H1 (cell line): Measurements from ENCODE around the gene SUV39H2. TPM values are rescaled to one million over a fixed set of nuclear protein-coding genes. Genes with fewer than 3 reads are reported as not detected.

ENCODE experiments used
- CTCF ChIA-PET: fragments of 300-600 bp; sonication (Branson Sonifier 250); formaldehyde crosslinking; loops from one replicate; lab custom pipeline; 2021; ENCODE audit not compliant: partially characterized antibody; lab: Charles Lee
- POLR2A ChIA-PET: fragments of 300-600 bp; sonication (Branson Sonifier 250); formaldehyde crosslinking; loops from one replicate; lab custom pipeline; 2021; ENCODE audit warnings: inconsistent platforms; ENCODE audit not compliant: partially characterized antibody; lab: Charles Lee
- DNase-seq, 2 experiments: peaks; one replicate each; pipeline versions ENCODE4 v3.0.0 to v3.0.0-alpha.2; 2010 to 2022; ENCODE audit warnings: low spot score in 2 of 2, low read depth in 1 of 2, mixed read lengths in 1 of 2
- FAIRE-seq: peaks from 2 replicates; lab custom pipeline; 2011; peaks lifted over from hg19 to GRCh38; lab: Jason Lieb, UNC
- H2AFZ ChIP-seq: 2 replicates; pipeline ENCODE4 v1.8.1; 2012; ENCODE audit warnings: low read length, inconsistent platforms
- H2AK5ac ChIP-seq: 2 replicates; pipeline ENCODE4 v1.6.1; 2013; ENCODE audit warnings: low read depth, low read length
- H2BK120ac ChIP-seq: replicated peaks from 2 replicates; pipeline ENCODE3; 2013; ENCODE audit warnings: low read depth, low read length, inconsistent platforms
- H2BK12ac ChIP-seq: 2 replicates; pipeline ENCODE4 v1.6.1; 2013; ENCODE audit warnings: low read depth, low read length
- H2BK15ac ChIP-seq: 2 replicates; pipeline ENCODE4 v1.6.1; 2013; ENCODE audit warnings: low read length
- H2BK20ac ChIP-seq: 2 replicates; pipeline ENCODE4 v1.6.1; 2013; ENCODE audit warnings: low read length
- H2BK5ac ChIP-seq: 2 replicates; pipeline ENCODE4 v1.6.1; 2013; ENCODE audit warnings: low read depth, low read length
- H3K14ac ChIP-seq: 2 replicates; pipeline ENCODE4 v1.6.1; 2013; ENCODE audit warnings: inconsistent platforms; ENCODE audit not compliant: insufficient read length
- H3K18ac ChIP-seq: 2 replicates; pipeline ENCODE4 v1.6.1; 2013; ENCODE audit warnings: low read length; ENCODE audit errors: extremely low read depth
- H3K23ac ChIP-seq: 2 replicates; pipeline ENCODE4 v1.6.1; 2013; ENCODE audit warnings: inconsistent platforms; ENCODE audit not compliant: insufficient read length
- H3K23me2 ChIP-seq: 2 replicates; pipeline ENCODE4 v1.6.1; 2013; ENCODE audit warnings: low read depth, low read length
- H3K27ac ChIP-seq: 2 replicates; pipeline ENCODE4 v1.6.1; 2011; ENCODE audit warnings: low read depth, low read length, inconsistent platforms
- H3K27me3 ChIP-seq, 4 experiments: replicated peaks in 1 of 4; 1 replicate in 1 of 4; 2 replicates in 3 of 4; pipeline versions ENCODE4 v1.6.1 to v1.8.1; 2011 to 2013; ENCODE audit warnings: low read length in 3 of 4, mild to moderate bottlenecking in 3 of 4, inconsistent platforms in 2 of 4, mixed read lengths in 2 of 4, moderate library complexity in 1 of 4; ENCODE audit not compliant: control insufficient read depth in 3 of 4, insufficient read depth in 3 of 4; ENCODE audit errors: extremely low read depth in 1 of 4
- H3K36me3 ChIP-seq, 4 experiments: 2 replicates each; pipeline versions ENCODE4 v1.6.1 to v1.8.1; 2011 to 2013; ENCODE audit warnings: mild to moderate bottlenecking in 4 of 4, low read length in 3 of 4, moderate library complexity in 2 of 4, control low read depth in 1 of 4, inconsistent platforms in 1 of 4; ENCODE audit not compliant: insufficient read depth in 4 of 4, control insufficient read depth in 2 of 4
- H3K4ac ChIP-seq: replicated peaks from 2 replicates; pipeline ENCODE3; 2013; ENCODE audit warnings: low read length, low read depth, mixed read lengths, inconsistent platforms; ENCODE audit not compliant: insufficient read length
- H3K4me1 ChIP-seq, 4 experiments: replicated peaks in 1 of 4; 1 replicate in 1 of 4; 2 replicates in 3 of 4; pipeline versions ENCODE4 v1.6.1 to v1.8.1; 2011 to 2013; ENCODE audit warnings: low read length in 3 of 4, inconsistent platforms in 2 of 4, mixed read lengths in 1 of 4; ENCODE audit not compliant: insufficient read depth in 4 of 4, control insufficient read depth in 3 of 4
- H3K4me2 ChIP-seq, 2 experiments: 2 replicates each; pipeline versions ENCODE4 v1.6.1 to v1.8.1; 2011 to 2013; ENCODE audit warnings: low read depth in 2 of 2, low read length in 2 of 2, control low read depth in 1 of 2, inconsistent platforms in 1 of 2, mild to moderate bottlenecking in 1 of 2; ENCODE audit not compliant: insufficient read depth in 1 of 2
- H3K4me3 ChIP-seq, 4 experiments: fragments of 200-600, 300-600 bp in 1 of 4; sonication (generic), shearing (Covaris generic), sonication (Bioruptor Twin) in 1 of 4; 2 replicates each; pipeline versions ENCODE4 v1.5.1 to v1.8.1; 2011 to 2016; ENCODE audit warnings: low read length in 4 of 4, low read depth in 3 of 4, control low read depth in 2 of 4, inconsistent platforms in 2 of 4, mild to moderate bottlenecking in 2 of 4, mixed read lengths in 1 of 4, moderate library complexity in 1 of 4; ENCODE audit not compliant: insufficient read depth in 2 of 4; ENCODE audit errors: extremely low read depth in 1 of 4
- H3K56ac ChIP-seq: replicated peaks from 2 replicates; pipeline ENCODE3; 2013; ENCODE audit warnings: low read depth, mild to moderate bottlenecking, mixed read lengths, low read length, inconsistent platforms; ENCODE audit not compliant: insufficient read length
- H3K79me1 ChIP-seq: 2 replicates; pipeline ENCODE4 v1.6.1; 2013; ENCODE audit warnings: low read depth, low read length, control low read depth
- H3K79me2 ChIP-seq, 2 experiments: 2 replicates each; pipeline versions ENCODE4 v1.6.1 to v1.8.1; 2012 to 2013; ENCODE audit warnings: low read length in 2 of 2, mild to moderate bottlenecking in 2 of 2, inconsistent platforms in 1 of 2; ENCODE audit not compliant: insufficient read depth in 2 of 2, control insufficient read depth in 1 of 2
- H3K9ac ChIP-seq, 4 experiments: replicated peaks in 1 of 4; 1 replicate in 1 of 4; 2 replicates in 3 of 4; pipeline versions ENCODE4 v1.6.1 to v1.8.1; 2011 to 2013; ENCODE audit warnings: low read depth in 3 of 4, low read length in 3 of 4, control low read depth in 2 of 4, mild to moderate bottlenecking in 2 of 4, moderate library complexity in 2 of 4, inconsistent platforms in 1 of 4; ENCODE audit errors: extremely low read depth in 1 of 4
- H3K9me3 ChIP-seq, 2 experiments: 2 replicates each; pipeline versions ENCODE4 v1.6.1 to v1.8.1; 2012 to 2013; ENCODE audit warnings: mild to moderate bottlenecking in 2 of 2, moderate library complexity in 2 of 2, control low read depth in 1 of 2, inconsistent platforms in 1 of 2, low read depth in 1 of 2, low read length in 1 of 2, mixed read lengths in 1 of 2; ENCODE audit not compliant: insufficient read depth in 2 of 2
- H4K20me1 ChIP-seq, 2 experiments: replicated peaks in 1 of 2; 2 replicates each; pipeline versions ENCODE3 to v1.8.1; 2011 to 2013; ENCODE audit warnings: inconsistent platforms in 2 of 2, low read length in 2 of 2, mild to moderate bottlenecking in 1 of 2; ENCODE audit not compliant: insufficient read depth in 2 of 2, control insufficient read depth in 1 of 2
- H4K5ac ChIP-seq: 2 replicates; pipeline ENCODE4 v1.6.1; 2013; ENCODE audit warnings: low read length, low read depth, mixed read lengths, inconsistent platforms; ENCODE audit not compliant: insufficient read length
- H4K8ac ChIP-seq: 2 replicates; pipeline ENCODE4 v1.8.0; 2013; ENCODE audit warnings: mild to moderate bottlenecking, moderate library complexity, low read length, inconsistent platforms; ENCODE audit not compliant: insufficient read depth; ENCODE audit errors: extremely low read depth
- H4K91ac ChIP-seq: replicated peaks from 2 replicates; pipeline ENCODE3; 2013; ENCODE audit warnings: low read length, mixed read lengths, inconsistent platforms; ENCODE audit not compliant: insufficient read length
- EZH2 ChIP-seq: fragments of 200-600 bp; sonication (generic); IDR thresholded peaks from 2 replicates; pipeline ENCODE4 v1.7.1; 2012; ENCODE audit warnings: low read depth, mild to moderate bottlenecking, moderate library complexity, low read length, inconsistent platforms; ENCODE audit not compliant: severe bottlenecking
- FOSL1 ChIP-seq: IDR thresholded peaks from 2 replicates; pipeline ENCODE4 v1.6.1; 2011; ENCODE audit warnings: mild to moderate bottlenecking, low read depth, low read length, moderate library complexity; ENCODE audit not compliant: insufficient read depth
- KDM4A ChIP-seq: IDR thresholded peaks from one replicate; pipeline ENCODE4 v1.7.1; 2012; ENCODE audit warnings: low read depth, mild to moderate bottlenecking, moderate library complexity, low read length, inconsistent platforms; ENCODE audit not compliant: severe bottlenecking
- KDM5A ChIP-seq: fragments of 200-600 bp; IDR thresholded peaks from 2 replicates; pipeline ENCODE4 v1.7.1; 2012; ENCODE audit warnings: mild to moderate bottlenecking, low read length, inconsistent platforms, mixed read lengths
- NANOG ChIP-seq: IDR thresholded peaks from 2 replicates; pipeline ENCODE4 v1.6.1; 2011; ENCODE audit warnings: low read length, low read depth, mild to moderate bottlenecking, inconsistent platforms; ENCODE audit not compliant: insufficient read depth, poor library complexity, severe bottlenecking
- RXRA ChIP-seq: IDR thresholded peaks from 2 replicates; pipeline ENCODE4 v1.6.1; 2011; ENCODE audit warnings: low read depth, mild to moderate bottlenecking, low read length, moderate library complexity; ENCODE audit not compliant: insufficient read depth
- YY1 ChIP-seq: IDR thresholded peaks from 2 replicates; pipeline ENCODE4 v1.6.1; 2011; ENCODE audit warnings: low read depth, mild to moderate bottlenecking, low read length
- WGBS, 2 experiments: shearing (Covaris generic) in 1 of 2; methylation state at CpG; one replicate each; pipeline versions ENCODE4 v1.1.6 to v1.1.7; 2013 to 2015; ENCODE audit warnings: low lambda C conversion rate in 2 of 2, mixed read lengths in 2 of 2, inconsistent platforms in 1 of 2, low coverage in 1 of 2, missing lambda C conversion rate in 1 of 2; ENCODE audit not compliant: insufficient replicate concordance in 2 of 2, insufficient coverage in 1 of 2, insufficient read length in 1 of 2; ENCODE audit errors: extremely low coverage in 1 of 2, missing lambda C conversion rate in 1 of 2; 5-methylcytosine and 5-hydroxymethylcytosine counted together
- polyA plus RNA-seq, 7 experiments: library from polyadenylated mRNA; depleted of rRNA in 3 of 7; stranded (reverse) in 5 of 7; unstranded in 2 of 7; fragments of >200 nt in 5 of 7; fragments of 200-250 nt in 2 of 7; gene quantifications; 1 replicate in 5 of 7; 2 replicates in 1 of 7; 4 replicates in 1 of 7; pipeline versions ENCODE4 v1.2.1 to v1.2.3, GENCODE V29; 2011 to 2013; ENCODE audit warnings: missing spikeins in 2 of 7, mixed read lengths in 2 of 7
- total RNA-seq: library from RNA; stranded (reverse); fragmentation: NEBNext Ultra II Directional; extraction: Animal tissue kit (Norgen Biotek cat#: 25700); gene quantifications from 2 replicates; pipeline ENCODE4 v1.2.1, GENCODE V29; 2021
- TF ChIP-seq, protein P1 (sequence below): IDR thresholded peaks from 2 replicates; pipeline ENCODE4 v1.6.1; 2012; ENCODE audit warnings: low read length, inconsistent platforms
- TF ChIP-seq, protein P2 (sequence below): IDR thresholded peaks from 2 replicates; pipeline ENCODE4 v1.6.1; 2011; ENCODE audit warnings: low read length, improper control_type of control experiment

The SUV39H2 gene
- total and polyA plus RNA-seq, 2 of the 8 experiments (the other 6 are each of a cell fraction or from before 2014, with no cell fraction given) = 19.4 to 62.3 TPM

DNA sequence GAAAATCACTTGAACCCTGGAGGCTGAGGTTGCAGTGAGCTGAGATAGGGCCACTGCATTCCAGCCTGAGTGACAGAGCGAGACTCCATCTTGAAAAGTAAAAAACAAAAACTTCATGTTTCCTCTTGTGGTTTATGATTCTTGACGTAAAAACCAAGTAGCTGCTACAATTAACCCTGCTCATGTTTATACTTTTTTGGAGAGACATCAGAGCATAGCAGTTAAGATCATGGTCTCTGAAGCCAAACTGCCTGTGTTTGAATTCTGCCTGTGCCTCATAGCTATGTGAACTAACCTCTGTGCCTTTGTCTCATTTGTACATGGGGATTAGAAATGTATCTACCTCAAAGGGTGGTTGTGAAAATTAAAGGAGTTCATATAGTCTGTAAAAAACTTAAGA is 27.2 kb downstream of the SUV39H2 start:
- no peak overlapping the region for H2BK120ac ChIP-seq
- no peak overlapping the region for H2BK15ac ChIP-seq
- H3K4me2 ChIP-seq = no peak overlapping the region
- H3K4ac ChIP-seq = no peak overlapping the region
- H3K23me2 ChIP-seq = no peaks in the 10 kb centered on the region
- no peak overlapping the region for H3K14ac ChIP-seq
- H3K4me1 ChIP-seq = no peaks in the 10 kb centered on the region
- H3K27ac ChIP-seq = no peak overlapping the region
- H3K18ac ChIP-seq = no peak overlapping the region
- no peak overlapping the region for H2AFZ ChIP-seq
- H3K56ac ChIP-seq = no peak overlapping the region
- no peak overlapping the region for H3K9ac ChIP-seq
- H3K79me1 ChIP-seq = no peaks in the 10 kb centered on the region
- no peak for DNase-seq
- no peaks in the 10 kb centered on the region for H4K20me1 ChIP-seq
- no peak overlapping the region for H3K4me3 ChIP-seq
- no peak overlapping the region for H3K23ac ChIP-seq
- no peak overlapping the region for H2BK5ac ChIP-seq
- TF ChIP-seq, protein P1, sequence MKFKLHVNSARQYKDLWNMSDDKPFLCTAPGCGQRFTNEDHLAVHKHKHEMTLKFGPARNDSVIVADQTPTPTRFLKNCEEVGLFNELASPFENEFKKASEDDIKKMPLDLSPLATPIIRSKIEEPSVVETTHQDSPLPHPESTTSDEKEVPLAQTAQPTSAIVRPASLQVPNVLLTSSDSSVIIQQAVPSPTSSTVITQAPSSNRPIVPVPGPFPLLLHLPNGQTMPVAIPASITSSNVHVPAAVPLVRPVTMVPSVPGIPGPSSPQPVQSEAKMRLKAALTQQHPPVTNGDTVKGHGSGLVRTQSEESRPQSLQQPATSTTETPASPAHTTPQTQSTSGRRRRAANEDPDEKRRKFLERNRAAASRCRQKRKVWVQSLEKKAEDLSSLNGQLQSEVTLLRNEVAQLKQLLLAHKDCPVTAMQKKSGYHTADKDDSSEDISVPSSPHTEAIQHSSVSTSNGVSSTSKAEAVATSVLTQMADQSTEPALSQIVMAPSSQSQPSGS = no peak
- TF ChIP-seq, protein P2, sequence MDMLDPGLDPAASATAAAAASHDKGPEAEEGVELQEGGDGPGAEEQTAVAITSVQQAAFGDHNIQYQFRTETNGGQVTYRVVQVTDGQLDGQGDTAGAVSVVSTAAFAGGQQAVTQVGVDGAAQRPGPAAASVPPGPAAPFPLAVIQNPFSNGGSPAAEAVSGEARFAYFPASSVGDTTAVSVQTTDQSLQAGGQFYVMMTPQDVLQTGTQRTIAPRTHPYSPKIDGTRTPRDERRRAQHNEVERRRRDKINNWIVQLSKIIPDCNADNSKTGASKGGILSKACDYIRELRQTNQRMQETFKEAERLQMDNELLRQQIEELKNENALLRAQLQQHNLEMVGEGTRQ = no peak
- TF ChIP-seq KDM5A = no peak
- no peak for TF ChIP-seq EZH2
- TF ChIP-seq YY1 = no peak
- no peak for TF ChIP-seq KDM4A
- no peak for TF ChIP-seq NANOG
- no peak for TF ChIP-seq RXRA
- TF ChIP-seq FOSL1 = no peak
- WGBS, 2 experiments = 94% methylated on average over 2 of the region's 2 CpGs; no CpG with 5 or more reads in 1 of the 2 experiments
- no peak overlapping the region for H2AK5ac ChIP-seq
- H3K27me3 ChIP-seq = no peaks in the 10 kb centered on the region
- H4K91ac ChIP-seq = no peak overlapping the region
- peaks cover 3 to 5% of the 10 kb centered on the region in 2 experiments; a peak in 1 of 4 replicates for H3K9me3 ChIP-seq
- H4K8ac ChIP-seq = no peak overlapping the region
- peaks cover 0 to 89% (median 47%) of the 10 kb centered on the region in 4 experiments; a peak in 7 of 8 replicates for H3K36me3 ChIP-seq
- no peaks in the 10 kb centered on the region for H3K79me2 ChIP-seq
- FAIRE-seq = no peak
- CTCF ChIA-PET = interaction anchor here (1.2 to 1.6 kb wide), 4 partner anchors 11 to 369 kb away, joined by 3 to 6 read pairs (median 5); no protein-coding TSS in a partner anchor
- no peak overlapping the region for H2BK12ac ChIP-seq
- no peak overlapping the region for H4K5ac ChIP-seq
- POLR2A ChIA-PET = no interaction called here
- no peak overlapping the region for H2BK20ac ChIP-seq
